ENCODE measurements around the gene GRIP1. TPM values are rescaled to one million over a fixed set of nuclear protein-coding genes. Genes with fewer than 3 reads are reported as not detected.

The GRIP1 gene
- total and polyA plus RNA-seq, 2 experiments from 2014 or later: 7.7 TPM

DNA sequence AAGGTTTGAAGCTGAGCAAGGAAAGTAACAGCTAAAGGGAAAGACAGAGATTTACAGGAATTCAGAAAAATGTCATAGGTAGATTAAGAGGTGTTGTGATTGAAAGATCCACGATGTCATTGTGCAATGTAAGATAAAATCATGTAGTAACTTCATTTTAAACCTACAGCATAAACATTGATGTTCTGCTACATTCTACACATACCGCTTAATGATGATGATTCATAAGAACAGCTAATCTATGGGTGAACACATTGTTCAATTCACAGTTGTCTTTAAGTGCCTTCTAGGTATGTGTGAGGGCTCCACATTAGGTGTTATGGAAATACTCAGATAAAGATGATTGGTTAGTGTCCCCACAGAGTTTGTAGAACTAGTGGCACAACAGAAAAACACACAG is 170.9 kb downstream of the GRIP1 start:
- TF ChIP-seq, protein P1, sequence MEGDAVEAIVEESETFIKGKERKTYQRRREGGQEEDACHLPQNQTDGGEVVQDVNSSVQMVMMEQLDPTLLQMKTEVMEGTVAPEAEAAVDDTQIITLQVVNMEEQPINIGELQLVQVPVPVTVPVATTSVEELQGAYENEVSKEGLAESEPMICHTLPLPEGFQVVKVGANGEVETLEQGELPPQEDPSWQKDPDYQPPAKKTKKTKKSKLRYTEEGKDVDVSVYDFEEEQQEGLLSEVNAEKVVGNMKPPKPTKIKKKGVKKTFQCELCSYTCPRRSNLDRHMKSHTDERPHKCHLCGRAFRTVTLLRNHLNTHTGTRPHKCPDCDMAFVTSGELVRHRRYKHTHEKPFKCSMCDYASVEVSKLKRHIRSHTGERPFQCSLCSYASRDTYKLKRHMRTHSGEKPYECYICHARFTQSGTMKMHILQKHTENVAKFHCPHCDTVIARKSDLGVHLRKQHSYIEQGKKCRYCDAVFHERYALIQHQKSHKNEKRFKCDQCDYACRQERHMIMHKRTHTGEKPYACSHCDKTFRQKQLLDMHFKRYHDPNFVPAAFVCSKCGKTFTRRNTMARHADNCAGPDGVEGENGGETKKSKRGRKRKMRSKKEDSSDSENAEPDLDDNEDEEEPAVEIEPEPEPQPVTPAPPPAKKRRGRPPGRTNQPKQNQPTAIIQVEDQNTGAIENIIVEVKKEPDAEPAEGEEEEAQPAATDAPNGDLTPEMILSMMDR (IDR thresholded peaks at IDR 0.05; ENCODE audit: poor library complexity): no peak
- TF ChIP-seq EZH2 (IDR thresholded peaks at IDR 0.05; ENCODE audit: borderline replicate concordance): no peak
- TF ChIP-seq EZH2phosphoT487 (IDR thresholded peaks at IDR 0.05; ENCODE audit: low read depth, severe bottlenecking, unreplicated experiment): no peak

DNA sequence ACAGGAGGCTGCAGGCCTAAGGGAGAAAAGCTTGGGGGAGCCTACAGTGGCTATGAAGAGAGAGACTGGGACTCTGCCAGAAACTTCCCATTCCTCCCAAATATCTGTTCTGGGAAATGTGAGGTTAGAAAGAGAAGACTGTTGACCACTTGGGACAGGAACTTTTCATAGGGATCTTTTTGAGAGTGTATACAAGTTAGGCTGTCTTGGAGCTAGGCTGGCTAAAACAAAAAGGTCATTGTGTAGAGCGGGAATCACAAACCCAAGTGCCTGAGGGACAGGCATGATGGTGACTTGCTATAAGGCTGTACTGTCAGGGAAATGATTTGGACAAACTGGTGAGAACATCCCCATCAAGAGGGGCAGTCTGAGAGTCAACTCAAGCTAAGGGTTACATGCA is 175.1 kb downstream of the GRIP1 start:
- 100% methylated on average over 1 of the region's 1 CpG for WGBS (ENCODE audit: low lambda C conversion rate, missing lambda C conversion rate)
- H3K4me3 ChIP-seq: no peak overlapping the region
- DNase-seq (ENCODE audit: low spot score): no peak

More for the DNA sequence above, 170.9 kb downstream of the GRIP1 start:
- WGBS (ENCODE audit: low lambda C conversion rate, missing lambda C conversion rate): 80% methylated on average over 2 of the region's 2 CpGs
- Histone ChIP-seq H3K4me3 (no peak overlapping the region), H3K9me2 (replicated peaks; ENCODE audit: insufficient read depth) (no peaks in the 10 kb centered on the region), H3K27ac (no peak overlapping the region), H3K27me3 (no peaks in the 10 kb centered on the region), H3K79me2 (no peaks in the 10 kb centered on the region), H2AFZ (no peak overlapping the region), H3K4me1 (ENCODE audit: insufficient read depth) (no peaks in the 10 kb centered on the region), H3K9me3 (ENCODE audit: low read depth) (no peaks in the 10 kb centered on the region), H3K4me2 (no peak overlapping the region), H3K36me3 (replicated peaks; ENCODE audit: insufficient read depth, low read depth) (no peaks in the 10 kb centered on the region), H4K20me1 (ENCODE audit: insufficient read depth, poor library complexity, severe bottlenecking) (no peaks in the 10 kb centered on the region)
- no peak for DNase-seq (ENCODE audit: low spot score)

DNA sequence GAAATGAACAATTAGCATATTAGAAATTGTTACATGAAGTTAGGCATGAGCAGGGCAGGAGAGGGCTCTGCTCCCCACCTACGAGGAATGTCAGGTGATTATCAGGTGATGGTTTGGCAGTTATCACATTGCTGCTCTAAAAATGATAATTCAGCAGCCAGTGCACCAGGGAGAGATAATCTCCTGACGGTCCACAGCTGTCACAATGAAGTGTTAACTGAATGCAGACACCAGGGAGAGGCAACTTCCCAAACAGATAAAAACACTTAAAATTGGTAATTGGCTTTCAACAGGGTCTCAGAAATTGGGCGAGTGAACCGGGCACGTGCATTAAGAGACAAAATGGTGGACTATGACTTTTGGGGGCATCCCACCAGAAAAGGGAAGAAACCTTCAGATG is 176.0 kb downstream of the GRIP1 start:
- H3K27ac ChIP-seq: no peak overlapping the region
- no peaks in the 10 kb centered on the region for H3K27me3 ChIP-seq
- no peak for DNase-seq (ENCODE audit: low spot score)
- H3K9me3 ChIP-seq (ENCODE audit: low read depth): no peaks in the 10 kb centered on the region
- no peak overlapping the region for H2AFZ ChIP-seq
- H3K4me2 ChIP-seq: no peak overlapping the region
- no peaks in the 10 kb centered on the region for H3K4me1 ChIP-seq (ENCODE audit: insufficient read depth)
- TF ChIP-seq, protein P1 (IDR thresholded peaks at IDR 0.05; ENCODE audit: poor library complexity): no peak
- TF ChIP-seq EZH2 (IDR thresholded peaks at IDR 0.05; ENCODE audit: borderline replicate concordance): no peak
- TF ChIP-seq EZH2phosphoT487 (IDR thresholded peaks at IDR 0.05; ENCODE audit: low read depth, severe bottlenecking, unreplicated experiment): no peak
- 62% methylated on average over 5 of the region's 5 CpGs for WGBS (ENCODE audit: low lambda C conversion rate, missing lambda C conversion rate)
- no peak overlapping the region for H3K4me3 ChIP-seq
- no peaks in the 10 kb centered on the region for H3K9me2 ChIP-seq (replicated peaks; ENCODE audit: insufficient read depth)
- H4K20me1 ChIP-seq (ENCODE audit: insufficient read depth, poor library complexity, severe bottlenecking): no peaks in the 10 kb centered on the region
- no peaks in the 10 kb centered on the region for H3K79me2 ChIP-seq
- no peaks in the 10 kb centered on the region for H3K36me3 ChIP-seq (replicated peaks; ENCODE audit: insufficient read depth, low read depth)

More for the DNA sequence above, 175.1 kb downstream of the GRIP1 start:
- Histone ChIP-seq H3K9me3 (ENCODE audit: low read depth) (no peaks in the 10 kb centered on the region), H3K79me2 (no peaks in the 10 kb centered on the region), H2AFZ (no peak overlapping the region), H3K27me3 (no peaks in the 10 kb centered on the region), H3K9me2 (replicated peaks; ENCODE audit: insufficient read depth) (no peaks in the 10 kb centered on the region), H3K36me3 (replicated peaks; ENCODE audit: insufficient read depth, low read depth) (no peaks in the 10 kb centered on the region), H3K27ac (no peak overlapping the region), H3K4me1 (ENCODE audit: insufficient read depth) (no peaks in the 10 kb centered on the region), H3K4me2 (no peak overlapping the region), H4K20me1 (ENCODE audit: insufficient read depth, poor library complexity, severe bottlenecking) (no peaks in the 10 kb centered on the region)
- TF ChIP-seq EZH2phosphoT487 (IDR thresholded peaks at IDR 0.05; ENCODE audit: low read depth, severe bottlenecking, unreplicated experiment): no peak
- no peak for TF ChIP-seq EZH2 (IDR thresholded peaks at IDR 0.05; ENCODE audit: borderline replicate concordance)
- TF ChIP-seq, protein P1 (IDR thresholded peaks at IDR 0.05; ENCODE audit: poor library complexity): no peak

DNA sequence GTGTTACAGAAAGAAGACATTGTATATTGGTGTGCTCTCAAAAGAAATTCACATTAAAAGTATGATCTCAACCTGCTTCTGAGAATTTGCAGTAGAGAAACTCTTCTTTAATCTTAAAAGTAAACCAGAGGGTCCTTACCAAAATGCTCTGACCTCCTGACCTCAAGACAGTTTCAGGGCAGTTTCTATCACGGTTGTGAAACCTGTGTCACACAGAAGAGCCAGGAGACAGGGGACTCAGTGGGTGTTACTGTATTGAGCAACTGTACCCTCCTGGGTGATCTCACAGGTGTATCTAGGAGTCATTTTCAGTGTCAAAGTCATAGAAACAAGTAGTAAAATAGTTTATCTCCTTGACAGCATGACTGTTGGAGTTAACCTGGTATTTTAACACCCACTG is 178.0 kb downstream of the GRIP1 start:
- Histone ChIP-seq H4K20me1 (ENCODE audit: insufficient read depth, poor library complexity, severe bottlenecking) (no peaks in the 10 kb centered on the region), H3K9me3 (ENCODE audit: low read depth) (no peaks in the 10 kb centered on the region), H3K79me2 (no peaks in the 10 kb centered on the region), H3K27me3 (no peaks in the 10 kb centered on the region), H2AFZ (no peak overlapping the region), H3K36me3 (replicated peaks; ENCODE audit: insufficient read depth, low read depth) (no peaks in the 10 kb centered on the region), H3K4me2 (no peak overlapping the region), H3K4me1 (ENCODE audit: insufficient read depth) (no peaks in the 10 kb centered on the region), H3K4me3 (no peak overlapping the region), H3K27ac (no peak overlapping the region), H3K9me2 (replicated peaks; ENCODE audit: insufficient read depth) (no peaks in the 10 kb centered on the region)
- 46% methylated on average over 1 of the region's 1 CpG for WGBS (ENCODE audit: low lambda C conversion rate, missing lambda C conversion rate)
- DNase-seq (ENCODE audit: low spot score): no peak
- TF ChIP-seq, protein P1 (IDR thresholded peaks at IDR 0.05; ENCODE audit: poor library complexity): no peak
- TF ChIP-seq EZH2 (IDR thresholded peaks at IDR 0.05; ENCODE audit: borderline replicate concordance) (no peak), EZH2phosphoT487 (IDR thresholded peaks at IDR 0.05; ENCODE audit: low read depth, severe bottlenecking, unreplicated experiment) (no peak)

All from hepatocyte (in vitro differentiated cells).